K562 (cell line): ENCODE measurements around the gene RNF150.

ENCODE experiments used
- CBX8 ChIP-seq: fragments of 200-600 bp; sonication (generic); IDR thresholded peaks from 2 replicates; pipeline ENCODE4 v1.6.1; 2012; ENCODE audit warnings: borderline replicate concordance, mixed run types, low read depth, mild to moderate bottlenecking, moderate library complexity, mixed read lengths, low read length, control low read depth, inconsistent platforms; ENCODE audit not compliant: poor library complexity, severe bottlenecking; ENCODE audit errors: extremely low read depth
- EZH2 ChIP-seq: IDR thresholded peaks from 2 replicates; pipeline ENCODE4 v1.6.1; 2012; ENCODE audit warnings: low read depth, mild to moderate bottlenecking, inconsistent platforms, low read length, borderline replicate concordance
- POLR2AphosphoS5 ChIP-seq: IDR thresholded peaks from 2 replicates; pipeline ENCODE4 v1.6.1; 2011; ENCODE audit warnings: mild to moderate bottlenecking, low read depth, low read length, moderate library complexity; ENCODE audit not compliant: control insufficient read depth, insufficient read depth
- SETDB1 ChIP-seq: IDR thresholded peaks from one replicate; pipeline ENCODE4 v1.6.1; 2012; ENCODE audit warnings: low read length, control low read depth, inconsistent platforms

DNA sequence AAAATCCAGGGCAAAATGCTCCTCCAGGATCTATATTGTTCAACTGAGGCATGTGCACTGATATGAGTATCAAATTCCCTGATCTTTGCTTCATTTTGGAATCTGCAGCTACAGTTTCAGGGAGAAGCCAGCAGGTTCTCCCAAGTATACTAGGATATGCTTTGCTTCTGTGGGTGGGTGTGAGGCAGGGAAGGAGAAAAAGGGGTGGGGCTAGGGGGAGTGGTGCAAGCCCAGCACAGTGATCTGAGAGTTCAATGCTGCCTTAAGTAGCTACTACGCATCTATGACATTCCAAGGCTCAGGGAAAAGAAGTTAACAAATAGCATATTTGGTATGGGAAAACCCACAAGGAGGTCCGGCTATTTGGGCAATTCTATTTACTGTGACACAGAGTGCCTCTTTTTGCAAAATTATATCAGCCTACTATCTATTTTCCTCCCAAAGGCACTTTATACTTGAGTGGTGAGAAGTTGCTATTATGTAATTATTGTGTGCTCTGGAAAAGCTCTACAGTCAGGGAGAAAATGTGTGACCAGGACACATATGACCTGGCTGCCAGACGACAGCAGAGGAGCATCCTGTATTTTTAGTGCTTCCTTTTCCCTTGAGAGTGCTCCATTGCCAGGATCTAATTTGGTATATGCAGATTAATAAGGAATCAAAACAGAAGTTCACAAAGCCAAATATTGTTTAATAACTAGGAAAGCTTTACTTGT, 162.0 kb downstream of the RNF150 start:
- TF ChIP-seq POLR2AphosphoS5 (no peak), CBX8 (no peak), SETDB1 (no peak), EZH2 (no peak)
